ENCODE measurements around the gene BCL7C. TPM values are rescaled to one million over a fixed set of nuclear protein-coding genes. Genes with fewer than 3 reads are reported as not detected.

BCL7C gene
- total and polyA plus RNA-seq, 2 of the 4 experiments (the other 2 are of a cell fraction): 32.3 to 34.9 TPM

DNA sequence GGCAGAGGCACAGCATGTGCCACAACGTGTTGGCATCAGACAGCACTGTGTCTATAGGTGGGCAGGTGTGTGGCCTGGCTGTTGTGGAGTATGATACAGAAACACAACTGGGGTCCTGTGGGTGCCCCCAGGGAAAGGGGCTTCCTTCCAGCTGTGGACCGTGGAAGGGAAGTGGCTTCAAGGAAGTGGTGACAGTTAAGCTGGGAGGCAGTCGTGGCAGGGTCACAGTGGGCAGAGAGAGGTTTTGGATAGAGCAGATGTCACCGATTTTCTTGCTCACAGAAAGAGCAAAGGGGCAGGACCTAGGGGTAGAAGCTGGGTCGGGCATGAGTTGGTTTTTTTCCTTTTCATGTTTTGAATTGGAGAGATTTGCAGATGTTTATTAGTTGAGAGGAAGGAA, 43.8 kb upstream of the BCL7C start:
- ATAC-seq (ENCODE audit: low read depth) (no peak), DNase-seq (no peak)
- ChIA-PET POLR2A (ENCODE audit: unreplicated experiment) (no interaction called here), CTCF (interaction anchor here (0.6 kb wide), 1 partner anchor 93 kb away, joined by 3 read pairs; no protein-coding TSS in a partner anchor)
- peaks cover 27 to 42% of the 10 kb centered on the region in 2 experiments for H3K79me1 ChIP-seq (ENCODE audit: low read depth in 1 of 2, low read length in 2 of 2)
- peaks cover 5% of the 10 kb centered on the region; the same call in 1 of the 2 replicates for H3K9me1 ChIP-seq (ENCODE audit: insufficient read depth, low read length)
- no peak overlapping the region for H4K8ac ChIP-seq (ENCODE audit: low read depth in 2 of 2, low read length in 2 of 2)
- H4K20me1 ChIP-seq (ENCODE audit: insufficient read depth, low read length): peaks cover 17% of the 10 kb centered on the region
- no peak overlapping the region for H3K23ac ChIP-seq (ENCODE audit: low read depth, low read length)
- H3K14ac ChIP-seq (replicated peaks; ENCODE audit: low read depth, low read length): no peak overlapping the region
- H3K27ac ChIP-seq (ENCODE audit: insufficient read depth, low read length): no peak overlapping the region
- H2AK9ac ChIP-seq (replicated peaks; ENCODE audit: low read depth, low read length, poor library complexity): peak overlapping the region; percentile 45
- TF ChIP-seq POLR2A (IDR thresholded peaks at IDR 0.05; ENCODE audit: low read depth, low read length): no peak
- TF ChIP-seq CHD1 (IDR thresholded peaks at IDR 0.05; ENCODE audit: low read depth, low read length): no peak
- TF ChIP-seq CEBPB (IDR thresholded peaks at IDR 0.05; ENCODE audit: low read depth, low read length): no peak
- TF ChIP-seq RCOR1 (IDR thresholded peaks at IDR 0.05; ENCODE audit: insufficient replicate concordance, low read length): no peak
- TF ChIP-seq FOS (IDR thresholded peaks at IDR 0.05; ENCODE audit: low read depth, low read length): no peak
- no peak for TF ChIP-seq MAZ (IDR thresholded peaks at IDR 0.05; ENCODE audit: borderline replicate concordance, low read depth, low read length)
- TF ChIP-seq MAFK (IDR thresholded peaks at IDR 0.05; ENCODE audit: low read depth, low read length): no peak
- no peak for TF ChIP-seq NFE2L2 (IDR thresholded peaks at IDR 0.05; ENCODE audit: low read depth, low read length)
- TF ChIP-seq RAD21 (IDR thresholded peaks at IDR 0.05; ENCODE audit: low read length): no peak
- TF ChIP-seq BHLHE40 (IDR thresholded peaks at IDR 0.05; ENCODE audit: low read depth, low read length): no peak
- TF ChIP-seq, protein P1, sequence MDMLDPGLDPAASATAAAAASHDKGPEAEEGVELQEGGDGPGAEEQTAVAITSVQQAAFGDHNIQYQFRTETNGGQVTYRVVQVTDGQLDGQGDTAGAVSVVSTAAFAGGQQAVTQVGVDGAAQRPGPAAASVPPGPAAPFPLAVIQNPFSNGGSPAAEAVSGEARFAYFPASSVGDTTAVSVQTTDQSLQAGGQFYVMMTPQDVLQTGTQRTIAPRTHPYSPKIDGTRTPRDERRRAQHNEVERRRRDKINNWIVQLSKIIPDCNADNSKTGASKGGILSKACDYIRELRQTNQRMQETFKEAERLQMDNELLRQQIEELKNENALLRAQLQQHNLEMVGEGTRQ (IDR thresholded peaks at IDR 0.05; ENCODE audit: low read depth, low read length): no peak
- TF ChIP-seq, protein P2, sequence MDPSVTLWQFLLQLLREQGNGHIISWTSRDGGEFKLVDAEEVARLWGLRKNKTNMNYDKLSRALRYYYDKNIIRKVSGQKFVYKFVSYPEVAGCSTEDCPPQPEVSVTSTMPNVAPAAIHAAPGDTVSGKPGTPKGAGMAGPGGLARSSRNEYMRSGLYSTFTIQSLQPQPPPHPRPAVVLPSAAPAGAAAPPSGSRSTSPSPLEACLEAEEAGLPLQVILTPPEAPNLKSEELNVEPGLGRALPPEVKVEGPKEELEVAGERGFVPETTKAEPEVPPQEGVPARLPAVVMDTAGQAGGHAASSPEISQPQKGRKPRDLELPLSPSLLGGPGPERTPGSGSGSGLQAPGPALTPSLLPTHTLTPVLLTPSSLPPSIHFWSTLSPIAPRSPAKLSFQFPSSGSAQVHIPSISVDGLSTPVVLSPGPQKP (IDR thresholded peaks at IDR 0.05; ENCODE audit: borderline replicate concordance, low read depth, low read length): no peak
- TF ChIP-seq, protein P3, sequence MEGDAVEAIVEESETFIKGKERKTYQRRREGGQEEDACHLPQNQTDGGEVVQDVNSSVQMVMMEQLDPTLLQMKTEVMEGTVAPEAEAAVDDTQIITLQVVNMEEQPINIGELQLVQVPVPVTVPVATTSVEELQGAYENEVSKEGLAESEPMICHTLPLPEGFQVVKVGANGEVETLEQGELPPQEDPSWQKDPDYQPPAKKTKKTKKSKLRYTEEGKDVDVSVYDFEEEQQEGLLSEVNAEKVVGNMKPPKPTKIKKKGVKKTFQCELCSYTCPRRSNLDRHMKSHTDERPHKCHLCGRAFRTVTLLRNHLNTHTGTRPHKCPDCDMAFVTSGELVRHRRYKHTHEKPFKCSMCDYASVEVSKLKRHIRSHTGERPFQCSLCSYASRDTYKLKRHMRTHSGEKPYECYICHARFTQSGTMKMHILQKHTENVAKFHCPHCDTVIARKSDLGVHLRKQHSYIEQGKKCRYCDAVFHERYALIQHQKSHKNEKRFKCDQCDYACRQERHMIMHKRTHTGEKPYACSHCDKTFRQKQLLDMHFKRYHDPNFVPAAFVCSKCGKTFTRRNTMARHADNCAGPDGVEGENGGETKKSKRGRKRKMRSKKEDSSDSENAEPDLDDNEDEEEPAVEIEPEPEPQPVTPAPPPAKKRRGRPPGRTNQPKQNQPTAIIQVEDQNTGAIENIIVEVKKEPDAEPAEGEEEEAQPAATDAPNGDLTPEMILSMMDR (conservative IDR thresholded peaks at IDR 0.05; ENCODE audit: low read depth, low read length): no peak
- no peak for TF ChIP-seq RFX5 (IDR thresholded peaks at IDR 0.05; ENCODE audit: low read depth, low read length)
- no peak for TF ChIP-seq SMC3 (IDR thresholded peaks at IDR 0.05; ENCODE audit: low read depth, low read length)
- TF ChIP-seq MXI1 (IDR thresholded peaks at IDR 0.05; ENCODE audit: borderline replicate concordance, low read depth, low read length): no peak
- H2AFZ ChIP-seq (replicated peaks; ENCODE audit: low read length, poor library complexity): no peak overlapping the region
- H2AK5ac ChIP-seq (ENCODE audit: low read depth, low read length): no peak overlapping the region
- no peak overlapping the region for H3K56ac ChIP-seq (ENCODE audit: extremely low read depth, insufficient read depth, low read length)
- peaks cover 45% of the 10 kb centered on the region for H3K36me3 ChIP-seq (ENCODE audit: control insufficient read depth, insufficient read depth, low read length)
- no peaks in the 10 kb centered on the region for H3K9me3 ChIP-seq (ENCODE audit: control insufficient read depth, insufficient read depth, low read length)
- WGBS, 2 experiments (ENCODE audit: extremely low coverage in 2 of 2, insufficient read length in 1 of 2): 84% methylated on average over 4 of the region's 5 CpGs; no CpG with 5 or more reads in 1 of the 2 experiments
- no peak overlapping the region for H2BK20ac ChIP-seq (ENCODE audit: low read depth, low read length)
- no peak overlapping the region for H3K9ac ChIP-seq (ENCODE audit: low read depth, low read length)
- no peak overlapping the region for H3K4me2 ChIP-seq (ENCODE audit: low read depth, low read length)
- H4K5ac ChIP-seq (ENCODE audit: low read depth, low read length): no peak overlapping the region
- no peak overlapping the region for H2BK15ac ChIP-seq (ENCODE audit: low read depth, low read length)
- H4K91ac ChIP-seq (ENCODE audit: insufficient read depth, low read depth, low read length): no peak overlapping the region
- intact Hi-C loops (cut with micrococcal nuclease): no loop called here
- H3K4ac ChIP-seq (ENCODE audit: low read depth, low read length): no peak overlapping the region
- H3K27me3 ChIP-seq (ENCODE audit: control insufficient read depth, insufficient read depth, low read length): no peaks in the 10 kb centered on the region
- in situ Hi-C loops (cut with MboI; ENCODE audit: low sequenced_read_pairs): no loop called here
- BruUV-seq (replicated peaks): no TSS peak
- H3K4me3 ChIP-seq (ENCODE audit: insufficient read depth, low read depth, low read length): no peak overlapping the region
- no peak overlapping the region for H3K18ac ChIP-seq (ENCODE audit: low read depth, low read length)
- H2BK120ac ChIP-seq (ENCODE audit: low read depth, low read length): no peak overlapping the region
- H3K4me1 ChIP-seq (ENCODE audit: control insufficient read depth, insufficient read depth, low read length): peaks cover 6% of the 10 kb centered on the region
- H2BK5ac ChIP-seq (ENCODE audit: low read depth, low read length, poor library complexity, severe bottlenecking): no peak overlapping the region
- dilution Hi-C loops (cut with HindIII; ENCODE audit: low sequenced_read_pairs, unreplicated experiment): no loop called here
